Lung microvascular endothelial cell (primary cell): Measurements from ENCODE around the gene ADGRD2. TPM values are rescaled to one million over a fixed set of nuclear protein-coding genes. Genes with fewer than 3 reads are reported as not detected.
"Not testable (repeated sequence)": the region's sequence is repeated elsewhere in the genome, so short reads cannot be mapped to it uniquely, and the experiment has no call there.

Experiments used
- DNase-seq, 2 donors: peaks; one replicate each; pipeline versions ENCODE4 v3.0.0 to v3.0.0-alpha.2; 2010; ENCODE audit warnings: low read depth in 2 of 2
- total RNA-seq: library from RNA; depleted of rRNA; stranded (reverse); fragments of >200 nt; gene quantifications from 2 replicates; pipeline ENCODE4 v1.2.1, GENCODE V29; 2014

ADGRD2 gene
- total RNA-seq = not detected in 2 replicates

DNA sequence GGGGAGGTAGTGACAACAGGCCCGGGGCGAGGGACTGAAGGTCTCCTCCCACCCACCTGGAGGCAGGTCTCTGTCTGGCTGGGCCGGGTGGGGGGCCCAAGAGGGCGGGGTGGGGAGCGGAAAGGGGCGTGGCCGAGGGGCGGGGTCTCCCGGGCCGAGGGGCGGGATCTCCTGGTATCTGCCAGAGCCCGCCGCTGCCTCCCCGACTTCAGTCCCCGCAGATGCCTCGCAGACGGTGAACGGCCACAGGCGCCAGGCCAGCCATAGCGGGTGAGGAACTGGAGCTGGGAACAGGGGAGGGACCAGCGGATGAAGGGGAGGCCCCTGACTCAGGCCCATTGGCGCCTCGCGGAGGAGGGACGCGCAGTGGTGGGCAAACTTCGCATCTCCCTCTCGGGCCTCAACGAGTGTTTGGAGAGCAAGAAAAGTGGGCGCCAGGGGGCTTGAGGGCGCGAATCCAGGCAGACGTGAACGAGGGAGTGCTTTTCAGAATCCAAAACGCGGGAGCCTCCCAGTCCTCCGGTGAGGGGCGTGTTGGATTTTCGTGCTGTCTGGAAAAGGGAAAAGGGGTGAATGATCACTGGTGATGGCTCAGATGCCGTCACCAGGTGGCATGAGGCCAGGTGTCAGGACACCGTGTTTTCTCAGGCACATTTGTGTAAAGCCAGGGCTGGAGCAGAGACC lies at the start of gene ADGRD2:
Gene ADGRD2, plus strand, starts transcription at position 211 of the 684 bp plus-strand sequence. CDS start 1,216 bp downstream, outside the sequence.
- DNase-seq = peak in 1 of 2 donors; percentile 24

DNA sequence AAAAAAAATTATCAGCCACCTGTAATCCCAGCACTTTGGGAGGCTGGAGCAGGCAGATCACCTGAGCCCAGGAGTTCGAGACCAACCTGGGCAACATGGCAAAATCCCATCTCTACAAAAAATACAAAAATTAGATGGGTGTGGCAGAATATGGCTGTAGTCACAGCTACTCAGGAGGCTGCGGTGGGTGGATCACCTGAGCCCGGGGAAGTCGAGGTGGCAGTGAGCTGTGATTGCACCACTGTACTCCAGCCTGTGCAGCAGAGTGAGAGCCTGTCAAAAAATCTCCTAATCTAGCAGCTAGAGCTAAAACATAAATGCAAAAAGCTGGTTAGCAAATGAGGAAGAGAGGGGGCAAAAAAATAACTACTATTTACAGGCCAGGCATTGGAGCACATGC lies 47.0 kb upstream of the ADGRD2 start:
- DNase-seq = no peak

GRCh38 chr9:124409410-124409809 lies 40.8 kb upstream of the ADGRD2 start:
- DNase-seq = peak in 1 of 2 donors; percentile 37

DNA sequence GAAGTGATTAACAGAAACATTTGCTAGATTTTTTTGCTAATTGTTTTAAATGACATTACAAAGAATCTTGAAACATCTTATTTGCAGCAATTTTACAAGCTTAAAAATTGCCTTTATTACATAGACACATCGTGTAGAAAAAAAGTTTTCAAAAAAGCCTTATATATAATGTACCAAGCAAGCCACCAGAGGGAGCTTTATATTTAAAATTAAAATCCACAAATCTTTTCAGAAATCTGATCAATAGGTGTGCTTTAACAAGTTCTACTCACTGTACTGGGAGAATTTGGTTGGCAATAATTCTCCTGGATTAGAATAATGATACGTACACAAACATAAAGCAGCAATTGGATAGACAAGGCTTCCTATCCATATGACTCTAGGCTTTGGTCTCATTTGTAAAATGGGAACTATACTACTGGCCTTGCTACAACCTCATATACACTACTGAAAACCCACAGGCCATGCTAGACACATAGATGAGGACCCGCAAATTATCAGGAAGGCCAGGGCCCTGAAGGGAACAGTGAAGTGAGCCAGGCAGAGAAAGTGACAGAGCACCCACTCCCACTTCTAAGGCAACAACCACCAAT lies 39.8 kb upstream of the ADGRD2 start:
- DNase-seq = peak in 1 of 2 donors; percentile 25

DNA sequence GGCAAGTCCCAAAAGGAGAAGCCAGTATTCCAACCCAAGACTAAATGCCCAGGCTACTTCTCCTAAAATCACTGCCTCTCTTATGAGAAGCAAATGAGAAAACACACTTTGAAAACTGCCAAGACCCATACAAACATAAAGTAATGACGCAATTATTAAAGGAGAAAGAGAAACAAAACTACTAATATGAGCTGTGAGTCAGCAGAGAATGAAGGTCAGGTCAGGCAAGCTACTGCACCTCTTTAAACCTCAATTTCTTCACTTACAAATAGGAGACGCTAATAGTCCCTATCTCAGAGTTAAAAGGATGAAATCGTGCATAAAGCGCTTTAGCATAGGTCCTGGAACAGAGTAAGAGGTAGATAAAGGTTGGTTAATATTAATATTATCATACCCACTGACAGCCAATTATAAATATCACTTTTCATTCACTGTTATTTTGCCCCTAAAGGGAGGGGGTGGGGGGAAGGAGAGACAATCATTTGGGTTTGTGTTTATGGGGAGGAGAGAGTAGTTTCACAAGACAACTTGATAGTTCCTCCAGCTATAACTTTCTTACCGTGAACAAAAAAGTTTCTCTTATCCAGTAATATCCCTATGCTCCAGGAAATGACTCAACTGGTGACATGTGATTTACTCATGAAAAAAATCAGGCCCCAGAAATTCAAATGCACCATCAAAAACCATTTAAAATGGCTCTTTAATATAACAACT lies 38.6 kb upstream of the ADGRD2 start:
- DNase-seq = peak; percentile 62 to 83

GRCh38 chr9:124412228-124412575 lies 38.0 kb upstream of the ADGRD2 start:
- no peak for DNase-seq

GRCh38 chr9:124414612-124415011 lies 35.6 kb upstream of the ADGRD2 start:
- peak in 1 of 2 donors; percentile 10 for DNase-seq

DNA sequence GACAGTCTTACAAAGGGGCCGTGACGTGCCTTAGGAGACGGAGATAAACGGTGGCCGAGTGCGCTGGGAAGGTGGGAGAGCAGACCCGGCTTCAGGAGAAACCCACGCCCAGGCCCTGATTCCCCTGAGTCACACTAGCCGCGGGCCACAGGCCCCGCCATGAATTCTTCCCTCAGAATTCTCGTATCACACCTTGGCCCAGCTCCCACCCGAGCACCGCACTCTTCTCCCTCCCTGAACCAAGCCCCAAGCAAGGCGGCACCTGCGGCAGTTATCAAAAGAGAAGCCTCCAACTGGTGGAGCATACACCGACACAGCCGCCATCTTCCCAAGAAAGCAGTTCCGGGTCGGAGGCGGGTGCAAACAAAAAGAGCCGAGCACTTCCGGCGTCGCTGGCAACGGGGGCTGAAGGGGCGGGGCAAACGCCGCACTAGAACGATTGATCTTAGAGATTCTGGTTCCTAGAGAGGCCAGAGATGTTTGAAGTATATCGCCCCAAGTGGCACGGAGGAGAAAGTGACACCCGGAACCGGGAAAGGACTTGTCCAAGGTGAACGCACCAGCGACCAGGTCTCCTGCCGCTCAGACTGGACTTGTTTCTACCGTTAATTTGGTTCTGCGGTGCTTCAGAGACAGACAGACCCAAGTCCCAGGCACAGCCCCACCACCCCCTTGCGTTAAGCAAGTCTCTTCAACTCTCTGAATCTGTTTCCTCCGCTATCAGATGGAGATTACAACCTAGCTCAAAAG lies 35.0 kb upstream of the ADGRD2 start, which contains the start of gene PSMB7:
Gene PSMB7, minus strand, starts transcription at position 341 of the 750 bp plus-strand sequence. Its CDS starts 17 bp downstream, at position 324.
- peak; percentile 98 to 99 for DNase-seq

GRCh38 chr9:124415852-124416484 lies 34.3 kb upstream of the ADGRD2 start:
- no peak for DNase-seq

DNA sequence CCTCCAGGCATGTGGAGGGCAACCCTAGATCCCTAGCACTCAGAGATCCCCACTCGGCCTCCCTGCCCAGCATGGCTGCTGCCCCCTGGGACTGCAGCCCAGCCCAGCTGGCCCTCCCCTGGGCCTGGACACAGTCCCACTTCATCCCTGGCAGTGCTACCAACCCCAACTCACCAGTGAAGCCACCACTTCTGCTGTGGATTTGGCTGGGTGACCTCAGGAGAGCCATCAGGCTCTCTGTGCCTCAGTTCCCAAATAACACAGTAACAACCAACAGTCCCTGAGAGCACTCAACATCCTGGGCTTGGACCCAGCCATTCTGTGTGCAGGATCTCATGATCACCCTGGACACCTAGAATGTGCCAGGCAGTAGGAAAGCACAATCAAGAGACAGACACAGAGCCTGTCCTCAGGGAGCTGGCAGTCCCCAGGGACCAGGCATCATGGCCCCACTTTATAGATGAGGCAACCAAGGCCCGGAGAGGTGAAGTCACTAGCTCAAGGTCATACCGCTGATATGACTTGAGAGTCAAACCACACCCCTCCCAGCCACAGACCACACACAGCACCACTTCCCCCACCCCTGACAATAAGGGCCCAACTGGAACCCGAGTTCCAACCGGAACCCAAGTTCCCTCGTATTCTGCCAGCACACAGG lies 30.3 kb upstream of the ADGRD2 start:
- DNase-seq = no peak

DNA sequence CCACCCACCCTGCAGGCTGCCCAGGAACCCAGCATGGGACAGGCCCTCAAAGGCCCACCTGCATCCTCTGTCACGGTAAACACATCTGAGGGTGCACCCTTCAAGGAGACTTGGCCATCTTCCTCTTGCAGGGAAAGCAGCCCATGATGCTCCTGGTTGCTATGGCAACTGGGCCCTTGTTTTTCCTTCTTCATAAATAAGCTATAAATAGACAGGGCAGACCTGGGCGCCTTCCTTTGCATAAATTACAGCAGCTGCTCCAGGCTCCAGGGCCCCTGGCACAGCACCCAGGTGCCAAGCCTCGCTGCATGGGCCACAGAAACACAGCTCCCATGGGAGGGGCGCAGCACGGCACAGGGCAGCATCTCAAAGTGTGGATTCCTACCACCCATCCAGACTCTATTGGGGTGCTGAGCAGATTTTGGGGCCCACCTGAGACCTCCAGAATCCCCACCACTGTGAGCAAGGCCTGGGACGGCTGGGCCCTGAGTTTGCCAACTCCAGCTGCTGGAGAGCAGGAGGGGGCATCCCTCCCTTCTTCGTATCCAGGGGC lies 29.2 kb upstream of the ADGRD2 start:
- no peak for DNase-seq

- no peak for DNase-seq
These were observed 27.1 kb upstream of the ADGRD2 start for GRCh38 chr9:124423155-124423554.

GRCh38 chr9:124423591-124423990 lies 26.7 kb upstream of the ADGRD2 start:
- DNase-seq = no peak

- DNase-seq = not testable (repeated sequence)
These were observed 24.5 kb upstream of the ADGRD2 start for GRCh38 chr9:124425733-124426132.

DNA sequence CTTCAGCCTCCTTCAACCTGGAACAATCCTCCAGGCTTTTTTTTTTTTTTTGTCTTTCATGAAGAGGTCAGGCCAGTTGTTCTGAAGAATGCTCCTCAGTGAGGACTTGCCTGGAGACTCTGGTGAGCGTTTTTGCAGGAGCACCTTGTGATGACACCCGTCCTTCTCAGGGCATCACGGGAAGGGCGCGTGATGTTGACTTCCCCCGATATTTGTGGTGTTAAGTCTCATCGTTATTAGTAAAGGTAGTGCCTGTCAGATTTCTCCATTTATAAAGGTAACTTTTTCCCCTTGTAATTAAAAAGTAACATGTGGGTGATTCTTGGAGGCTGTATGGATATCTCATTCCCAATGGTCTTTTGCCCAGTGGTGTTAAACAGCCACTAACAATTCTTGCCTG lies 23.9 kb upstream of the ADGRD2 start:
- DNase-seq = no peak

GRCh38 chr9:124427281-124427680 lies 23.0 kb upstream of the ADGRD2 start:
- DNase-seq = no peak

DNA sequence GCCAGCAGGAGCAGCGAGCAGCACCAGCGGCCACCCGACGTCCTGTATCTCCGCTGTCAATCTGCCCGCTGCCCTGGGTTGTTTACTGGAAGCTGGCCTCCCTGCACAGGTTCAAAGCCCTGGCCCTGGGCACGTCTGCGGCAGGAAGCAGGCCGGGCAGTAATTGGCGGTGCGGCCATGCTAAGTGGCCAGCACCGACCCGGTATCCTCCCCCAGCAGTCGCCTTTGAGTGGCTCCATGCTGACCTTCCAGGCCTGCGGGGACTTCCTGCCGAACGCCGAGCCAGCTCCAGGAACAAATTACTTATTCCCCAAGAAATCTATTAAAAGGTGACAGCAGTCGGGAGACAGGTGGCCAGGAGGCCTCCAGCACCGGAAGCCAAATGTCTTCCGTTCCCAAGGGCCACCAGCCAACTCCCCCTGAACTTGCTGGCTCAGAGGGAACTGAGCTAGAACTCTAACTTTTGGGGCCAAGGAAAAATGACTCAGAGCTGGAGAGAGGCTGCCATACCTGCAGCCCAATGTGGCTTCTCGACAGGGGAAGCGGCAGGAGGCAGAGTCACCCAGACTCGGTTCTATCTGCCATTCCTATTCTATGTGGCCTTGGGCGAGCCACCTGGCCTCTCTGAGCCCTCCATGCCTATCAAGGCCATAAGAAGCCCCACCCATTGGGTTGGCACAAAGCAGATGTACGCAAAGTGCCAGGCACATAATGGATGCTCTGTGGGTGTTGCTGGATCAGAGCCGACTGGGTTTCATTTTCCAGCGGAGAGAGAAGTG lies 21.3 kb upstream of the ADGRD2 start:
- peak in 1 of 2 donors; percentile 44 for DNase-seq

GRCh38 chr9:124429530-124429867 lies 20.8 kb upstream of the ADGRD2 start:
- DNase-seq = no peak

GRCh38 chr9:124436320-124436719 lies 13.9 kb upstream of the ADGRD2 start:
- DNase-seq = no peak

- DNase-seq = no peak
These were observed 13.2 kb upstream of the ADGRD2 start for GRCh38 chr9:124437086-124437485.
